Measurements from ENCODE around the gene IQSEC3.
"Not testable (repeated sequence)": the region's sequence is repeated elsewhere in the genome, so short reads cannot be mapped to it uniquely, and the experiment has no call there.

IQSEC3 gene

DNA sequence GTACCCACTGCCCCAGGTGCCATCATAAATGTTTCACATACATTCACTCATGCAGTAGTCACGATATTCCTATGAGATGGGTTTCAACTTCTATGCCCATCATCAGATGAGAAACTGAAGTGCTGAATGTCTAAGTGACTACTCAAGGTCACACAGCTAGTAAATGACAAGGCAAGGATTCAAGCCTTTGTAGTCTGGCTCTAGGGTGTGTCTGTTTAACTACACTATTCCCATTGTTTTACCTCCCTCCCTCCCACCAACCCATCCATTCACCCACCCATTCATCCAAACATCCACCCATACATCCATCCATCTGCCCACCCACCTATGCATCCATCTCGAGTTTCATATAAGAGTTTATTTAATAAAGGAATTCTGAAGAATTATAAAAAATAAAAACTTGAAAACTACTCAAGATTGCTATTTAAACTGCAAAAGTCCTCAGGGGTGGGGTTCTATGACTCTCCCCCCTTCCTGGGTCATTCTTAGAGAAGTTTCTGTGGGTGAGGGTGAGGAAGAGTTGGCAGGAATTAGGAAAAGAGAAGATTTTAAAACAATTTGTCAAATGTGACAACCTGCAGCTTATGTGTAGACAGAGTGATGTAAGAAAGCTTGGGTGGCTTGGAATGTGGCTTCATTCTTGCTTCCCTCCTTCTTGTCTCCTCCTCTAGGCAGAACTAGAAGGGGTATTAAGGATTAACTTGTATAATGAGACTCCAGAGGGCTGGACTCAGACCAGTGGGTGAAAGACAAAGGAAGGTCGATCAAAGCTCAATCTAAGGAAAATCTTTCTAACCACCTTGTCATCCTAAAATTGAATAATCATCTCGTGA, 13.4 kb upstream of the IQSEC3 start:
- not testable (repeated sequence) for DNase-seq (ENCODE audit: low read depth in 2 of 2)

DNA sequence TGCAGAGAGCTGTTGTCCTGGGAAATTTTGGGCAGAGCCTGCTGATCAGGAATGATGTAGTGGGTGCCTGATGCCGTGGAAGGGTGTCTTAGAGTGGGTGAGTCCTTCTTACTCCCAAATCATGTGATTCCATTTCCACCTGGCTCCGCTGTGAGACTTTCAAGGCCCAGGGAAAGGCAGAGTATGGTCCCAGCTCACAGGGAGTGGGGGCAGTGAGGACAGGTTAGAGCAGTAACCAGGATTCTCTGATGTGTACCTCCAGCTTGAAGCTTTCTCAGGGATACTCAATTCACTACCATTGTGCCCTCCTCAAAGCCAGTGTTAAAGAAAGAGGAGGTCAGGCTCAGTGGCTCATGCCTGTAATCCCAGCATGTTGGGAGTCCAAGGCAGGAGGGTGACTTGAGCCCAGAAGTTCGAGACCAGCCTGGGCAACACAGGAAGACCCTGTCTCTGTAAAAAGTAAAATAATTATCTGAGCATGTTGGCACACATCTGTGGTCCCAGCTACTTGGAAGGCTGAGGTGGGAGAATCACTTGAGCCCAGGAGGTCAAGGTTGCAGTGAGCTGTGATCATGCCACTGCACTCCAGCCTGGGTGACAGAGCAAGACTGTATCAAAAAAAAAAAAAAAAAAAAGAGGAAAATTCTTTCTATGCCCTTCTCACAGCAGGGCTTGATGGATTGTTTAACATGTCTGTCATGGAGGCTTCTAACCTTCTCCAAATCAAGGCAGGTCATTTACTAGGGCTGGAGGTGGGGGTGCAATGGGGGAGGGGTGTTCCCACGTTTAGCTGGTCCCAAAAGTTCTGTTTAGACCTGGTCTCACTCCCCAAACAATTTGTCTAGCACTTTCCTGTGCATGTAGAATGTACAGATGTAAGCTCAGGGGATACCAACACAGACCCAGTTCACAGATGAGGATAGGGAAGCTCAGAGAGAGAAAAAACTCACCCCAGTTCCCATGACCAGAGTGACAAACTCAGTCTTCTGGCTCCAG, 12.5 kb upstream of the IQSEC3 start:
- DNase-seq (ENCODE audit: low read depth in 2 of 2), result no peak

DNA sequence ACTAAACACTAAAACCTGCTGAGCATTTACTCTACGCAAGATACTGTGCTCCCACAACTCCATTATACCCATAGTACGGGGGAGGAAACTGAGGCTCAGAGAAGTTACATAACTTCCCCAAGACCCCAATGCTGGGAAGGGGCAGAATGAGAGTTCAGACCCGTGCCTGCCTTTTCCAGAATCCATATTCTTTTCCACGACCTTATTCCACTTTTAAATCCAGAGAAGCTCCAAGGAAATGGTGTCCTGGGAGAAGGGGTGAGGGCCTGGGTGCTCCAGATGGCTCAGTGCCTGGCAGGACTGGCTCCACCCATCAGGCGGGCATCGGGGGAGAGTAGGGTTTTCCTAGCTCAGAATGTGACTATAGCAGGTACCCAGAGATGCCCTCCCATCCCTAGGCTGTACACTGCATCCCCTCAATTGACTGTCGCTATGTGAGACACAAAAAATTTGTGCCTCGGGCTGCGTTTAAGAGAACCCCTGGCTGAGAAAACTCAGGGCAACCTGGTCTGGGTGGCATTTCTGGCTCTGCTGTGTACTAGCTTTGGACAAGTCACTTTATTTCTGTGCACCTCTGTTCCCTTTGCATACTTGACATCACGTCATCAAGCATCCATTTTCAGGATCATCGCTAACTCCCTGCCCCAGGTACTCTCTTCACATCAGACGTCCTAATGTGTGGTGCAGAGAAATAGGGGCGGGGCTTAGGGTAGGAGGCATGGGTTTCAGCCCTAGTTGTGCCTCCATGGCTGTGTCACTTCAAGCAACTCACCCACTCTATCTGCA, 11.6 kb upstream of the IQSEC3 start:
- DNase-seq (ENCODE audit: low read depth in 2 of 2), result no peak

DNA sequence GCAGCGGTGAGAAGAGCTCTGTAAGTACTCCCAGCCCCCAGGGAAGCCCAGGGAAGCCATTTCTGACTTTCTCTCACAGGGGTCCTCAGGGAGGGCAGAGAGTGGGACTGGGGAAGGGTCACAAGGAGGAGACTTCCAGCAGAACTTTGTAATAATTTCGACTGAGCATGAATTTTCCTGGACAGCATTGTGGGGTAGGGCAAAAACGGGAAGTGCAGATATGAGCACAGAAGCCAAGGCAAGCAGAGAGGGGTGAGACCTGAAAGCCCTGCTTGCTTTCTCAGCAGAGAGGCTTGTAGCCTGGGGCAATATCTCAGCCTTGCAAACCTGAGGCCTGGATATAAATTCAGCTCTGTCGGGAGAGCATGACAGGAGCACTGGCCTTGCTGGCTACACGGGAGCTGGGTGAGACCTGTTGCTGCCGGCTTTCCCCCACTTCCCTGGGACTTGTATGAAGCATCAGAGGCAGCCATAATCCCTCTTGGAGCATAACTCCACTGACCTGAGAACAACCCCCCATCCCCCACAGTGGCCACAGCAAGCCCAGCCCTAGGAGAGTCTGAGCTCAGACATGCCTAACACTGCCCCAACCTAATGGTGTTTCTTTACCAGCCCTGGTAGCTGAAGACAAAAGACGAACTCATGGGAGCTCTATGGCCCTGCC, 9.8 kb upstream of the IQSEC3 start:
- DNase-seq (ENCODE audit: low read depth in 2 of 2), result no peak

DNA sequence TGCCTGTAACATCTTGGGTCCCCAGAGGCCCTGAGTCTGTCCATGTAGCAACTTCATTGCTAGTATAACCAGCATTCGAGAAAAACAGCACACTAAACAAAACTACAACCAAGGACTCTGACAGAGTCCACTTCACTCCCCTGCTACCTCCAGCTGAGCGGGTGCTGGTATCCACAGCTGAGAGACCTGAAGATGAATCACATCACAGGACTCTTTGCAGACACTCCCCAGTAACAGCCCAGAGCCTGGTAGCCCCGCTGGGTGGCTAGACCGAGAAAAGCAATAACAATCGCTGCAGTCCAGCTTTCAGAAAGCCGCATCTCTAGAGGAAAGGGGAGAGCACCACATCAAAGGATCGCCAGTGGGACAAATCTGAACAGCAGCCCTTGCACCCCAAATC, 9.0 kb upstream of the IQSEC3 start:
- no peak for DNase-seq (ENCODE audit: low read depth in 2 of 2)

DNA sequence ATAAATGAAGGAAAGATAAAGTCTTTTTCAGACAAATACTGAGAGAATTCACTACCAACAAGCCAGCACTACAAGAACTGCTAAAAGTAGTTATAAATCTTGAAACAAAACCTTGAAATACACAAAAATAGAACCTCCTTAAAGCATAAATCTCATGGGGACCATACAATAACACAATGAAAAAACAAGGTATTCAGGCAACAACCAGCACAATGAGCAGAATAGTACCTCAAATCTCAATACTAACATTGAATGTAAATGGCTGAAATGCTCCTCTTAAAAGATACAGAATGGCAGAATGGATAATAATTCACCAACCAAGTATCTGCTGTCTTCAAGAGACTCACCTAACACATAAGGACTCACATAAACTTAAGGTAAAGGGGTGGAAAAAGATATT, 7.7 kb upstream of the IQSEC3 start:
- no peak for DNase-seq (ENCODE audit: low read depth in 2 of 2)

DNA sequence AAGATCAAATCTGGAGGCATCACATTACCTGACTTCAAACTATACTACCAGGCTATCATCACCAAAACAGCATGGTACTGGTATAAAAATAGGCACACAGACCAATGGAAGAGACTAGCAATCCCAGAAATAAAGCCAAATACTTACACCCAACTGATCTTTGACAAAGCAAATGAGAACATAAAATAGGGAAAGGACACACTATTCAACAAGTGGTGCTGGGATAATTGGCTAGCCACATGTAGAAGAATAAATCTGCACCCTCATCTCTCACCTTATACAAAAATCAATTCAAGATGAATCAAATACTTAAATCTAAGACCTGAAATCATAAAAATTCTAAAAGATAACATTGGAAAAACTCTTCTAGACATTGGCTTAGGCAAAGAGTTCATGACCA, 4.7 kb upstream of the IQSEC3 start:
- not testable (repeated sequence) for DNase-seq (ENCODE audit: low read depth in 2 of 2)

DNA sequence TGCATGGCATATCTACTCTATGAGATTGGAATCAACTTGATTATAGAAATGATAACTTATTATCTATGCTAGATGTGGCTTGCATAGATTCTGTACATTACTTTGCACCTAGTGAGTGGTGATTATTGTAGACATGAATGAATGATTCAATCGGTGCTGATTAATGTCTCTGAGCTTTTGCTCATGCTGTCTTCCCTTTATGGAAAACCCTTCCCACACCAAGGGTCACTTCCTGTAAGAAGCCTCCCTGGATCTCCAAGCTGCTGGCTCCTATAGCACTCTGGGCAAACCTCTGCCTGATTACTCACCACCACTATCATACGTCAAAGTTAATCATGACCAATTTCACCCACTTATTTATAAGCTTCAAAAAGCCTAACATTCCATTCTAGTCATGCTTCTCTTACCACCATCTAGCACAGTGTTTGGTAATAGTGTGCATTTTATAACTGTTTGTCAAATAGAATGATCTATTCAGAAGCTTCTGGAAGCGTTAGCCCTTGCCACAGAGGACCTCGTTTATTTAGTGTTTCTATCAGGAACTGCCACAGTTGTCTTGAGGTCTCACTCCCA, 990 bp upstream of the IQSEC3 start:
- not testable (repeated sequence) for DNase-seq (ENCODE audit: low read depth in 2 of 2)

DNA sequence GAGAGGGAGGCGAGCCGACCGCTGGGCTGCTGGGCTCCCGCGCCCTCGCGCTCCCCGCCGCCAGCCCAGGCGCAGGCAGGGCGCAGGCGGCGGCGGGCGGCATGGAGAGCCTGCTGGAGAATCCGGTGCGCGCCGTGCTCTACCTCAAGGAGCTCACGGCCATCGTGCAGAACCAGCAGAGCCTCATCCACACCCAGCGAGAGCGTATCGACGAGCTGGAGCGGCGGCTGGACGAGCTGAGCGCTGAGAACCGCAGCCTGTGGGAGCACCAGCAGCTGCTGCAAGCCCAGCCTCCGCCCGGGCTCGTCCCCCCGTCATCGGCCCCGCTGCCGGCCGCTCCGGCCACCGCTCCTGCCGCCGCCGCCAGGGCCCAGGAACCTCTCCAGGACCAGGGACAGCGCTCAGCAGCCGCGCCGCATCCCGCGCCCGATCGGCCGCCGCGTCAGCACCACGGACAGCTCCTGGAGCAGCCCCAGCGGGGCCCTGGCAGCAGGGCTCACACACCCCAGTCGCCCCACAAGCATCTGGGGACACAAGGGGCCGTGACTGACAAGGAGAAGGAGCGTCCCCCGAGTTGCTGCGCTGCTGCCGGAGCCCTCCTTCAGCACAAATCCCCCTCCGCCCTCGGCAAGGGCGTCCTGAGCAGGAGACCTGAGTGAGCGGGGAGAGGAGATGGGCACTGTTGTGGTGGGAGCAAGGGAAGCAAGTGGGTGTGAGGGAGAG, 376 bp downstream of the IQSEC3 start:
- not testable (repeated sequence) for DNase-seq (ENCODE audit: low read depth in 2 of 2)

DNA sequence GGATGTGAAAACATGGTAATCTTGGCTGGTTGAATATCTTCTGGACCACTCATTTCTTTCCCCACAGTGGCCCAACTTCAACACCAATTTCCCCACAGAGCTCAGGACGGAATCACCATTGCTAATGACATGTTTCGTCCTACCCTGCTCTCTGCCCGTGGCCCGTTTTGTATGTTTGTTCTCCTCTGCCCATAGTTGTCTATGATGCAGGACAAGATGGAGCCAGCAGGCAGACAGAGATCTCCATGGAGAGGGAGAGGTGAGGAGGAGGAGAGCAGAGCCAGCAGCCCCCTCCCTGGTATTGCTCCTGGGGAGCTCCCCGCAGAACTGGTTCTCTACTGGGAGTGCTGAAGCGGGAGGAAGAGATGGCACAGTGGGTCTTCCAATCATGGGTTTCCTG, 3.1 kb downstream of the IQSEC3 start:
- DNase-seq (ENCODE audit: low read depth in 2 of 2), result not testable (repeated sequence)

DNA sequence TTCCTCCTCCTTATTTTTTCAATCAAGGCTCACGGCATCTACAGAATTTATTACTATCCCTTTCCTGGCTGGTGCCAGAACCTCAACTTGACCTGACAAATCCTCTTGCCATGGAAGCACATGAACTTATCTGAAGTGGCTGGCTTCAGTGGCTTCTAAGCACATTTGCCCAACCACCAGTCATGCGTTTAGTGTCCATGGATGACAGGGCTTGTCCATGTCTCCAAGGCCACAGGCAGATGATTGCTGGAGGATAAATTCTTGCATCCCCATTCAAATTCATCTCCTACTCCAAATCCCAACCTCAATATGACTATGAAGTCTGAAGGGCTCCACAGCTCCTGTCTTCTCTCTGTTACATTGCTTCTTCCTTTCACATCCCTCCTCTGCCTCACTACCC, 4.0 kb downstream of the IQSEC3 start:
- DNase-seq (ENCODE audit: low read depth in 2 of 2), result not testable (repeated sequence)

DNA sequence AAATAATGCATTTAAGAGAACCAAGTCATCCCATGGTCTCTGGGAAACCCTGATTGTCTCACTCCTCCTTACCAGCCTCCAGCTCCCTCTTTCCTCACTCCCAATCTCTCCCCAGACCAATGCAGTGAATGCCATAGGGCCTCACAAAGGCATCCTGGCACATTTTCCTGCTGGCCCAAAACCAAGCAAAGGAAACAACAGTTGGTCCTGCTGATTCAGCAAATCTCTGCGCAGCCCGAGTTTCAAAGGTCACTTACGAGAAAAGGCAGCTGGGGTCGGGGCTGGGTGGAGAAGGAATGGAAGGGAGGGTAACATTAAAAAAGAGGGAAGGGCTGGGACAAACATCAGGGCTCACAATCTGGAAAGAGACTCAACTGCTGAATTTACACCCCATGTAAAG, 5.5 kb downstream of the IQSEC3 start:
- not testable (repeated sequence) for DNase-seq (ENCODE audit: low read depth in 2 of 2)

DNA sequence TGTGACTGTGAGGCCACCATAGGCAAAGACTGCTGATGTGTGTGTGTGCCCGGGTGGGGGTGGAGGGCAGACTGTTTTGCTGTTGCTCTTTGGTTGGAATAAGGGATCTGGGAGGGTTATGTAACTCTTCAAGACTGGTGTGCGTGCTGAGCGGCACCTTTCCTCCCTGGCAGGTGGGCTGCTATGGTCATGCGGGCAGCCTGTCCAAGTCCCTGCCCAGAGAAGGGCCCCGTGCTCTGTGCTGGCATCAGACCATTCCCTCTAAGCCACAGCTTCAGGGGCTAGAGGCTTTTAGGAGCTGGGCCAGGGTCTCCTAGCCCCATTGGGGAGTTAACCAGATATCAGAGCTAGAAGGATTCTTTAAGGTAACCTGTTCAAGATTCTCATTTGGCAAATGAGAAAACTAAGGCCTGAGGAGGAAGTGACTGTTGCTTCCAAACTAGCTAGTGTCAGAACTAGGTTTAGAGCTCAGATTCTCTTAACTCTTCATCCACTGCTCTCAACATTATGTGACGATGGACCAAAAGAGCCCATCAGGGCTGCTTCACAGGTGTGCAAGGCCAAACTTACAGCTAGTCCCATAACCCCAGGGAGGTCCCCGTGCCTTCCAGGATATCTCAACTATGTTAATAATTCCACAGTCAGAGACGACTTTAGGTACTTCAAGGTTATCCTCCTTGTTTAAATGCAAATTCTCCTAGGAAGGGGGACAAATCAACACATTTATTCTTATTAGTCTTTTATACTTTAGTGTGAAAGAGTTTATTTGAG, 8.0 kb downstream of the IQSEC3 start:
- DNase-seq (ENCODE audit: low read depth in 2 of 2), result not testable (repeated sequence)

DNA sequence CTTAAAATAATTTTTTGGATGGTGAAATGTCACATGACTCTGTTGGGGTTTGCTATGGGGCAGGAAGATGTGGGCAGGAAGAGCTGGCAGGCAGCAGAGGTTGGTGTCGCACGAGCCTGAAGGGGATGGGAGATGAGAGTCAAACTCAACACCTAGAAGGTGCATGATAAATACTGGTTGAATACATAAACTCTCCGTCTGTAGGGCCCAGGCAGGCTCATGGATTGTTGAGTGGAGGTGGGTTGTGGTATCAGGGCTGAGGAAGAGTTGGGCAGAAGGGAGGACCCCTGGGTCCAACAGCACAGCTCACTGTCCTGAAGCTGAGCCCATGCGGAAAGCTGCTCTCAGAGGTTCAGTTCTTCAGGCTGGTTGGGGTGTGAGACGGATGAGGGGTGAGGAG, 9.0 kb downstream of the IQSEC3 start:
- not testable (repeated sequence) for DNase-seq (ENCODE audit: low read depth in 2 of 2)

DNA sequence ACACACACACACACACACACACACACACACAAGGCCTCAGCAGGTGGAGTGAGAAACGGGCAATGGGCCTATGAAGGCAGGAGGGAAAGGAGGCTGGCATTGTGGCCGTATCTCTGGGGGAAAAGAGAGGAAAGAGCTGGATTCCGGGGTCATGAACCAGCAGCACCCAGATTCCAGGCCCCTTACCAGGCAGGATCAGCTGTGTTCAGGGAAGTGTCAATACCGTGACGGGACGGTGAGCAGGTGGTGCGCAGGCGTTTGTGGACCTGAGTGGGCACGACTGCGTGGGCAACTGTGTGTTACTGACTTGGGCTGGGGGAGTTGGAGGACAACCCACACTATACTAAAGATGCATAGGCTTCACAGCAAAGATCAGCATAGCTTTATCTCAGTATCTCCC, 9.5 kb downstream of the IQSEC3 start:
- not testable (repeated sequence) for DNase-seq (ENCODE audit: low read depth in 2 of 2)

DNA sequence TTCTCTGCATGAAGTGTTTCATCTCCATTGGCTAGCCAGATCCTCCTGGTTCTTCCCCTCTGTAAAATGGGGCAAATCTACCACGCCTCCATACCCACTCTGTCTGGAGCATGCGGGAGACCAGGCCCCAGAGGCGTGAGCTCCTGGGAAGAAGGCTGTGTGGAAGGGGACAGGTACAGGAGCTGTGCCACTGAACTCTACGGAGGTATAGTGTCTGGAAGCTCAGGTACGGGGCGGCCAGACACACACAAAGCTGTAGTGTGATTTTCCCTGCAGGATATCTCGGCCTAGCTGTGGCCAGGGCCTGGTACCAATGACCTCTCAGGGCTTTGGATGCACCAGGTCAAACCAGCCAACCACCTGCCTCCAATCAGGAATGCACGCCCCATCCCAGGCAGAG, 10.0 kb downstream of the IQSEC3 start:
- not testable (repeated sequence) for DNase-seq (ENCODE audit: low read depth in 2 of 2)

DNA sequence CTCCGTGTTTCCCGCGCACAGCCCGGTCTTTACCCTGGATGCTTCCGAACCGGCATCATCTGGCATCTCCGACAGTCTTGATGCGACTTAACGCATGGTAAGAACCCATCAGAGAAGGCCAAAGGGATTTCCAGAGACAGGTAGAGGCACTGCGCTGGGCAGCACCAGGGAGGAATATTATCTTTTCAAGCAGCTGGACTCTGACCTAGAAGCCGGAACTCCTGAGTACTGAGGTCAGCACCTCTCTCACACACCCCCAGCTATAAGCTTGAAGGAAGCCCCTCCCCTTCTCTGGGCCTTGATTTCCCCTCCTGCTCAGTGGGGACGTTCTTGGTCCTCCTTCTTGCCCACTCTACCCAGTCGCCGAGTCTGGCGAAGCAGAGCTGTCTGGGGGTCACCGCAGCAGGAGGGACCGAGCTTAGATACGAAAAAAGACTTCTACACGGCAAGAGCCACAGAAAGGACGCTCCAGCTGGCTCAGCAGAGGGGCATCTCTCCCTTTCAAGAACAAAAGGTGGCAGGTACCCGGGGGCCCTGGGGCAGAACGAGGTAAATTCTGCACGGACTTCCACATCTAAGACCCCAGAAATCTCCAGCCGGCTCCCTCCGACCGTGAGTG, 10.6 kb downstream of the IQSEC3 start:
- DNase-seq (ENCODE audit: low read depth in 2 of 2), result not testable (repeated sequence)

DNA sequence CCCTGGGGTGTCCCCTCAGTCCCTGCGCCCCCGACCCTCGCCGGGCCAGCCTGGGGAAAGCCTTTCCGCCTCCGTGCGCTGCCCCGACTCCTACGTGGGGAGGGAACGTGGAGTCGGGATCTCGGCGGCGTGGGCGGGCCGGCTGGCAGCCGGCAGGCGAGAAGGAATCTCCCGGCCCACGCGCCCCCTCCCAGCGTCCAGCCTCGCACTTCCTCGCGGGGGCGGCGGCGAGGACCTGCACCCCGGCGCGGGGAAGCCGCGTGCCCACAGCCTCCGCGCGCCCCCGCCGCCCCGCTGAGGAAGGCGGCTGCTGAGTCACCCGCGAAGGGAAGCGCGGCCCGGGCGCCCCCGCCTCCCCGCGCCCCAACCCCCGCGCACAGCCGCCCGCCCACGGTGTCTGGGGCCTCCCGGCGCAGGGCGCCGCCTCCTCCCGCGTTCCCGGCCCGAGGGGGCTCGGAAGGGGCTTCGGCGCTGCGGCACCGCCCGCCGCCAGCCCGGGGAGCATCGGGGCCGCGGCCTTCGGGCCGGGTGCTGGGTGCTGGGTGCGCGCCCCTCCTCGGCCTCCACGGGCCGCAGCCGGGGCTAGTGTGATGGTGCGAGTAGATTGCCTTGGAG, 11.3 kb downstream of the IQSEC3 start:
- peak in 1 of 2 donors; percentile 18 for DNase-seq (ENCODE audit: low read depth in 2 of 2)
